GM12875 (cell line): ENCODE results near the gene FREM2.

Experiments
- H3K4me3 ChIP-seq: one replicate; pipeline ENCODE4 v1.5.1; 2011; ENCODE audit warnings: low read depth, low read length, control low read depth
- CTCF ChIP-seq: IDR thresholded peaks from 2 replicates; pipeline ENCODE4 v1.5.1; 2011; ENCODE audit warnings: low read depth, mild to moderate bottlenecking, control low read depth, inconsistent platforms, low read length, moderate library complexity, borderline replicate concordance; ENCODE audit not compliant: insufficient read depth

Gene FREM2

GRCh38 chr13:38753878-38754277, 67.0 kb downstream of the FREM2 start:
- TF ChIP-seq CTCF = no peak
- H3K4me3 ChIP-seq = no peak overlapping the region

GRCh38 chr13:38755793-38756192, 68.9 kb downstream of the FREM2 start:
- H3K4me3 ChIP-seq = no peak overlapping the region
- TF ChIP-seq CTCF = no peak

GRCh38 chr13:38758277-38758676, 71.4 kb downstream of the FREM2 start:
- H3K4me3 ChIP-seq = no peak overlapping the region
- no peak for TF ChIP-seq CTCF

GRCh38 chr13:38759390-38759789, 72.5 kb downstream of the FREM2 start:
- no peak for TF ChIP-seq CTCF
- no peak overlapping the region for H3K4me3 ChIP-seq

GRCh38 chr13:38763446-38764381, 76.8 kb downstream of the FREM2 start:
- TF ChIP-seq CTCF = peak; percentile 34; the same call in 1 of the 2 replicates
- no peak overlapping the region for H3K4me3 ChIP-seq

- no peak for TF ChIP-seq CTCF
- no peak overlapping the region for H3K4me3 ChIP-seq
These were observed 79.9 kb downstream of the FREM2 start for GRCh38 chr13:38766799-38767198.
